HG03342 (cell line): Measurements from ENCODE around the gene ARHGAP15.
A peak's percentile ranks its signal among the peaks of the same experiment; 100 is the strongest.

Source experiments
- ATAC-seq: cut with Tn5 transposase; IDR thresholded peaks from one replicate; pipeline ENCODE4 v1.9.1; 2021; ENCODE audit warnings: mild to moderate bottlenecking, moderate library complexity; ENCODE audit not compliant: unreplicated experiment

Gene ARHGAP15

GRCh38 chr2:143142598-143142997 lies 13.4 kb downstream of the ARHGAP15 start:
- no peak for ATAC-seq

- no peak for ATAC-seq
Measured at GRCh38 chr2:143144813-143145455, 15.7 kb downstream of the ARHGAP15 start.

- no peak for ATAC-seq
Measured at GRCh38 chr2:143146366-143146765, 17.1 kb downstream of the ARHGAP15 start.

- ATAC-seq: no peak
Measured at GRCh38 chr2:143146815-143147530, 17.8 kb downstream of the ARHGAP15 start.

GRCh38 chr2:143148011-143148410 lies 18.8 kb downstream of the ARHGAP15 start:
- no peak for ATAC-seq

- ATAC-seq: peak; percentile 81
Measured at GRCh38 chr2:143148757-143149156, 19.5 kb downstream of the ARHGAP15 start.

GRCh38 chr2:143150287-143150686 lies 21.1 kb downstream of the ARHGAP15 start:
- ATAC-seq: peak; percentile 46

GRCh38 chr2:143151111-143151752 lies 22.0 kb downstream of the ARHGAP15 start:
- ATAC-seq: no peak

GRCh38 chr2:143152219-143152618 lies 23.0 kb downstream of the ARHGAP15 start:
- no peak for ATAC-seq

GRCh38 chr2:143152637-143153036 lies 23.4 kb downstream of the ARHGAP15 start:
- no peak for ATAC-seq

GRCh38 chr2:143155661-143156060 lies 26.4 kb downstream of the ARHGAP15 start:
- no peak for ATAC-seq

- no peak for ATAC-seq
Measured at GRCh38 chr2:143157001-143157400, 27.8 kb downstream of the ARHGAP15 start.

- ATAC-seq: no peak
Measured at GRCh38 chr2:143157418-143157817, 28.2 kb downstream of the ARHGAP15 start.

GRCh38 chr2:143158098-143158497 lies 28.9 kb downstream of the ARHGAP15 start:
- no peak for ATAC-seq

GRCh38 chr2:143158551-143159485 lies 29.6 kb downstream of the ARHGAP15 start:
- no peak for ATAC-seq

GRCh38 chr2:143159486-143159840 lies 30.2 kb downstream of the ARHGAP15 start:
- no peak for ATAC-seq

GRCh38 chr2:143160732-143161707 lies 31.8 kb downstream of the ARHGAP15 start:
- ATAC-seq: no peak

- ATAC-seq: peak; percentile 73
Measured at GRCh38 chr2:143162123-143162837, 33.1 kb downstream of the ARHGAP15 start.

- no peak for ATAC-seq
Measured at GRCh38 chr2:143162997-143163396, 33.8 kb downstream of the ARHGAP15 start.
